ENCODE measurements around the gene PDE2A.

The PDE2A gene

DNA sequence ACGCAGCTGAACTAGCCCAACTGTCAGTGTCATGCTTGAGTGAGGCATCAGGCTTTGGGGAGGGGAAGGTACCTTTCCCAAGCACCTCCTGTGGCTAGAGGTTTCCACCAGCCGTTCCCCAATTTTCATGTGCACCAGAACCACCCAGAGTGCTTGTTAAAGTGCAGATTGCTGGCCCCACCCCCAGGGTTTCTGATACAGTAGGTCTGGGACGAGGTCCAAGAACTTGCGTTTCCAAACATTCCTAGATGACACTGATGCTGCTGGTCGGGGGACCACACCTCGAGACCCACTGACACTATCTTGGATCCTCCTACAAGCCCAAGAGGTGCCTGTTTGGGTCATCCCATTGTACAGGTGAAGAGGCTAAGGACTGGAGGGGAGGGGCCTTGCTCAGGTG lies 59.8 kb downstream of the PDE2A start:
- DNase-seq (ENCODE audit: low read depth) = no peak

DNA sequence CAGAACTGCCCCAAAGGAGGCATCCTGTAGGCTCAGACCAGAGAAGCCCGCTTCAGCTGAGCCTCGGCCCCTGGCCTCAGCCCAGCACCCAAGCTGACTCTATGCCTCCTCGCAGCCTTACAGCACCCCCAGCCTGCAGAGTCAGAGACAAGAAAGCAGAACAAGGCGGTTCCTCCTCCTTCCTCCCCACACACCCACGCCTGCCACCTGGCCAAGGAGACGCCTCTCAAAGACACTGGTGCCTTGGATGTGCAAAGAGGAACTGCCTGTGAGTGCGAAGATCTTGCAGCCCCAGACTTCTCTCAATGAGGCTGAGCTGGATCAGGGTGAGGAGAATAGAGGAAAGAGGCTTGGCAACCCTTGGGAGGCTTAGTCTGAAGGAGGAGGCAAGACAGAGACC lies 60.2 kb downstream of the PDE2A start:
- DNase-seq (ENCODE audit: low read depth) = no peak

DNA sequence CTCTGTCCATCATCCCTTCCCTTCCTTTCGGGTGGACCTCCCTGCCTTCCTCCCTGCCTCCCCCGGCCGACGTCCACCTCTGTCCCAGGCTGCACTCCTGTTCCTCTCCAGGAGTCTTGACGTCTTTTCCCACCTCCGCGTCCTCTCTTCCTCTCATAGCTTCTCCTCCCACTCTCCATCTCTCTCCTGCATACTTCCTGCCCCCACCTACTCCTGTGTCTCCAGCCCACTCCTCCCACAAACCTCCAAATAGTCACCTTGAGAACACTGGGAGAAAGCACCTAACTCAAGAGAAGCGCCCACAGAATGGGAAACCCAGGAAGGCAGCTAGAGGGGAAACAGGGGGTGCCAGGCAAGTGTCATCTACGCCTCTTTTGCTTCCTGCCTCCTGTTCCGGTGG lies 60.8 kb downstream of the PDE2A start:
- DNase-seq (ENCODE audit: low read depth) = no peak

DNA sequence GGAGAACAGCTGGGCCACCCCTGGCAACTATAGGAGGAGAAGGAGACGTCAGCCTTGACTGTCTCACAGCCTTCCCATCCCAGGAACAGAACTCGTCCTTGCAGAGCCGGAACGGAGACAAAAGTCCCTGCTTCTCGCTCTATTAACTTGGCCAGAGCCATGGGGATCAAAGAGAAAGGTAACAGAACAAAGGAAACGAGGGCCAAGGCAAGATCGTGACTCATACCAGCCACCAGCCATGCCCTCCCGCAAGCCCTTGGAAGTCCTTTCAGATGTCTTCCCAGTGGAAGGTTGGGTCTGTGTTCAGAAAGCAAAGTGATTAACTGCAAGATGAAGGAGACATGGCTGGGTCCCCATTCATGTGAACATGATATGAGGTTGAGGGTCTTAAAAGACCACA lies 64.7 kb downstream of the PDE2A start:
- no peak for DNase-seq (ENCODE audit: low read depth)

DNA sequence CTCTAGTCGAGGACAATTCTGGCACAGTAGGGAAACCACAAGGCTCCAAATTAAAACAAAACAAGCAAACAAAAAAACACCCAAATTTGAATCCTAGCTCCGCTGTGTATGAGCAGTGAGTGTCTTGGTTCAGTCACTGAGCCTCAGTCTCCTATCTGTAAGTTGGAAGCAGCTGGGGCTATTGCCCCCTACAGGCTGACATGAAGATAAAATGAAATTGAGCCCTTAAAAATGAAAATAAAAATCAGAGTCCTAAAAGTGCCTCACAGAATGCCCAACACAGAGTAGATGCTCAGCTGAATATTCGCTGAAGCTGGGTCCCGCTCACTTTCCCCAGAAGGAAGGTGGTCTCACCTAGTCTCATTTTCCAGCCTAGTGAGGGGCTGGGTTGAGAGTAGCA lies 65.2 kb downstream of the PDE2A start:
- no peak for DNase-seq (ENCODE audit: low read depth)

DNA sequence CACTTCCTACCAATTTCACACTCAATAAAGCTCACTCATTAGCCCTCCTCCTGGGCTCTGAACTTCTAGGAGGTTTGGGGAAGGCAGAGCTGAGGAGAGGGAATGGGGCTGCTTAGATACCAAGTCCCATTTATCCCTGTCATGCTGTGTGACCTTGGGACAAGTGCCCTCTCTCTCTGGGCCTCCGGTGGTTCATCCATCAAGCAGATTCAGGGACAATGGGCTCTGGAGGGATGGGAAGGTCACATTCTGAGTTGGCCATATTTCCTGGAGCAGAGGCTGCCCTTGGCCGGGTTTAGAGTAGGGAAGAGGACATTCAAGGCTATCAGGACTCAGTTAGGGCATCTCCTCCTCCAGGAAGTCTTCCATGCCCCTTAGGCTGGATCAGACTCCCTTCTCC lies 66.7 kb downstream of the PDE2A start:
- DNase-seq (ENCODE audit: low read depth) = no peak

DNA sequence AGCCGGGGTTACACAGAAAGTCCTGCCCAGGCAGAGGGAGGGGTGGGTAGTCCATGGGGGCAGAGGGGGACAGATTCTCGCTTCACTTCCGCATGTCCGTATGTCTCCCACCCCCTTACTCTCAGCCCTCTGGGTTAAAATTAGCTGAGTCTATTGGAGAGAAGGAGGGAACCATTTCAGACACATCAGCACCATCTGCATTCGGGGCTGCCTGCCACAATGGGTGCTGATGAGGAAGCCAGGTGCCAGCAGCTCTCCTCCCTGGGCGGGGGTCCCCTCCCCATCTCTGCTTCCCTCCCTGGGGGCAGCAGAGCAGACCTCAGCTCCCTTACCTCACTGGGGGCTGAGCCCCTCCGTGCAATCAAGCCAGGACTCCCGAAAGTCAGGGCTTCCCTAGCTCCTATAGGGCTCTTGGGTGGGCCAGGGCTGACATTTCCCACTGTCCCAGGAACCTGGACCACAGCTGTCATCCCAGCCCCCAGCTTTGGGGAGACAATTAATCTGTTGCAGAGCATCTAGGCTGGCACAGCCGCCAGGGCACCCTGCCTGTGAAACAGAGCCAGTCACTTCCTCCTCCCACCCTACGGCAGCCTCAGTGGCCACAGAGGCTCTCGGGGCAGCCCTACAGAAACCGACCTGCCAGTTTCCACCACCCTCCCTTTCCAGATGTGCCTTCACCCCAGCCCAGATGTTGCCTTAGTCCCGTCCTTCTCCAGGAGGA lies 67.3 kb downstream of the PDE2A start:
- DNase-seq (ENCODE audit: low read depth) = no peak

DNA sequence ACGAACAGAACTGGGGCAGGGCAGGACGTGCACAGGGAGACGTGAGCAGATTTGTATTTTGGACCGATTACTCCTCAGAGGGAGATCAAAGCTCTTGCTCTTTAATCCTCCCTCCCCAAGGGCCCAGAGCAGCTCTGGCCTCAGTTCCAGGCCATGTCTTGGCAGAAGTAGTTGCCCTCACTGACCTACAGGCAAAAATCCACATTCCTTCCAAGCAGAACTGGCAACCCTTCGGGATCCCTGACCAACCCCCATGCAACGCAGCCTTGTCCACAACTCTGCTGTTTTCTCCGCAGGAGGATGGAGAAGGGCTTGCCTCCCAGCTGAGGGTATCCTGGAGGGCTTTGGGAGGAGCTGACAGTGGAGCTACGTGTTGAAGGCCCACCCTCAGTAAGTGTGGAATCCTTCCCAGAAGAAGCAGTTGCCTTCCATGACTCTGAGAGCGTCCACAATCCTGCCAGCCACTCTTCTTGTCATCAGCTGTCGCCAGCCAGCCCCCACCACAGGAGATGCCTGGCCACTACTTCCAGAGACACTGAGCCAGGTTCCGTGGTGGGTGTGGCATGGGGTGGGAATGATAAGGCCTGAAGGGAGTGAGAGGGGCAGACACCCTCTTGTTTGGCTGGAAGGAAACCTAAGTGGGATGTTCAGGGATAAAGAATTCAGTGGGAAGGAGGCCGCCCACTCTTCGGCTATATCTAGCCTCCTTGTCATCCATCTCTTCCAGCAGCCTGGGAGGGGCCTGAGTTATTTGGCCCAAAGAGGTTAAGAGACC lies 68.1 kb downstream of the PDE2A start:
- DNase-seq (ENCODE audit: low read depth) = peak; percentile 5

DNA sequence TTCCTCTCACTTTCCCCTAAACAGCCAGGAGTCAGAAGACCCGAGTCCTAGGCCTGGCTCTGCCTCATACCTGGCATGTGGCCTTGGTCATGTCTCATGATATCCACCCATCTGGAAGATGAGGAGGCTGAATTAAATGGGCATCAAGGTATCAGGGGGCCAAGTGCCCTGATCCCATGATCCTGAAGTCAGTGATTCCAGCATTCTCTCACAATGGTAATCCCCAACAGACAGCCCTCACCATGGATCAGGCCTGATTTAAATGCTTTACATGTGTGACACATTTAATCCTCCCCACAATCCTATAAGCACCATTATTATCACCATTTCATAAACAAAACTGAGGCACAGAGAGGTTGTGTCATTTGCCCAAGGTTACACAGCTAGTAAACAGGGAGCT lies 70.0 kb downstream of the PDE2A start:
- DNase-seq (ENCODE audit: low read depth) = no peak

DNA sequence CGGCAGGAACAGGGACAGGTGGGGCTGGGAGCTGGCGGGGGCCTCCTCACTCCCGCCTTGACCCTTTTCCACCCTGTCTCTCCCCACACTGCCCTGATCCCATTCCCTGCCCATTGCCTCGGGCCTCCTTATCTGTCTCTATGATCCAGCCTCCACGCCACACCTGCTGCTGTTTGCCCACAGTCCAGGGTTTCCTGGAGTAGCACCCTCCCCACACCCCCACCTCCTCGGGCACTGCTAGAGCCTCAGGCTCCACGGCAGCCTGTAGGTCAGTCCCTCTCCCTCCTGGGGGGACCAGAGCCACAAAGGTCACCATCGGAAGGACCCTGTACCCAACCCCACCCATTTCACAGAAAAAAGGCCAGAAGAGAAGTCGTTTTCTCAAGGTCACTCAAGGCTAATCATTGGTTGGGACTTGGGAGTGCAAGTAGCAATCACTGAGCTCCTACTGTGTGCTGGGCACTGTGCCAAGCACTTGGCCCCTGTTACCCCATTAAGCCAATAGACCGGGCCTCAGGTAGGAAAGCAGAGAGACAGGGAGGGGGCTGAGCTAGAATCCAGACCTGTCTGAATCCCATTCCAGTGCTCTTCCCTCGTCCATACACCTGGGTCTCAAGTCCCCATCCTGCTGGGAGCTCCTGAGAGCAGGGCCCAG lies 71.8 kb downstream of the PDE2A start:
- no peak for DNase-seq (ENCODE audit: low read depth)

DNA sequence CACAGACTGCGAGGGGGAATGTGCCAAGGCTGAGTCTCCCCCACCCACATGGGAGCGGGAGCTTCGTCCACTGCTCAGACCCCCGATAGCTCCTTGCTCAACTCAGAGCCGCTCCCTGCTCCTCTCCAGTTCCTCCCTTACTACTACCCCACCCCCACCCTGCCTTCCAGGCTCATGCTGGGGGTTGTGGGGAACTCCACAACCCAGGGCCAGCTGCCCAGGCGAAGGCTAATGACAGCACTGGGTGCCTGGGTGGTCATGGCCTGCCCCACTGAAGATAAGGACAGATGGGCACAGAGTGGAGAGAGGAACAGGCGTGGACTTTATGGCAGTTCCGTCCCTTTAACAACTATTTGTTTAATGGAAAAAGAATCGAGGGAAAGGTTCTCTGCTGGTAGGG lies 73.7 kb downstream of the PDE2A start:
- no peak for DNase-seq (ENCODE audit: low read depth)

DNA sequence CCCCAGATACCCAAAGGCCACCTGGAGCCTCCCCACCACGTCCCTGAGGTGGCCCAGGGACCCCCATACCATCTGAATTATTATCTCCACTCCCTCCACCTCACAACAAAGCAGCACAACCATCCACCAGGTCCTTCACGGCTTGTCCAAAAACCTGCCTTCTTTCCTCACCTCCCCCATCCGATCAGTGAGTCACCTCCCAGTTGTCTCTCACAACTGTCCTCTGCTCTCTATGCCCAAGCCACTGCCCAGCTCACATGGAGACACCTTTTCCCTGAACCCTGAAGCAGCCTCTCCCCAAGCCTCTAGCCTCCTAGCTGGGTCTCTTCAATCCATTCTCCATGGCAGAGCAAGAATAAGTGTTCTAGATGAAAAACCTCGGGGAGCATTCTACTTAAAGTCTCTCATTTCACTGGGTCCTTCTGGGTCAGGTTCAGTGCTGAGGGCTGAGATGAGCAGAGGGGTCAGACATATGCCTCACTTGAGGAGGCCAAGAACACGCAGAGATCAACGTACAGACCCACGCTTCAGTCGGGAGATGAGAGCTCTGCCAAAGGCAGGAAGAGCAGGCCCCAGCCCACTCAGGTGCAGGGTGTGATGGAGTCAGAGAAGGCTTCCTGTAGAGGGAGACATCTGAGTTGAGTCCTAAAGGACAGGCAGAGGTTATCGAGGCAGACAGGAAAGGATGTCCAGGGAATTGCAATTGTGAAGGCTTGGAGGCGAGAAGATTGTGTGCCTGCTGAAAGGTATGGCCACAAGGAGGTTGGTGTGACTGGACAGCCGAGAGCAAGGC lies 74.7 kb downstream of the PDE2A start:
- no peak for DNase-seq (ENCODE audit: low read depth)

DNA sequence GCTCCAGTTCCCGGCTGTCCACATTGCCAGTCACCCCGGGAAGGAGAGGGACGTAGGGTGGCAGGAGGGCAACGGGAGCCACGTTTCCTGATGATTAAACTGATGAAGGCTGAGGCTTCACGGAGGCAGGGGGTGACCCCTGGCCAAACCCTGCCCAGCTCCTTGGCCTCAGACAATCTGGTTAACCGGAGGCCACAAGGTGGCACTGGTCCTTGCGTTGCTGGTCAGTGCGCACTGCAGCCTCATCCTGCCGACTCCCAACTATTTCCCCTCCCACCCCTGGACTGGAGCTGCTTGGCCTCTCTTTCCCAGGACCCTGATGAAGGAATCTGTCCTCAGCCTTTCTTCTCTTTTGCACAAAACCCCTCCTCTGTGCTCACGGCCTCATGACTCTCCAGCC lies 75.3 kb downstream of the PDE2A start:
- DNase-seq (ENCODE audit: low read depth) = peak; percentile 14

DNA sequence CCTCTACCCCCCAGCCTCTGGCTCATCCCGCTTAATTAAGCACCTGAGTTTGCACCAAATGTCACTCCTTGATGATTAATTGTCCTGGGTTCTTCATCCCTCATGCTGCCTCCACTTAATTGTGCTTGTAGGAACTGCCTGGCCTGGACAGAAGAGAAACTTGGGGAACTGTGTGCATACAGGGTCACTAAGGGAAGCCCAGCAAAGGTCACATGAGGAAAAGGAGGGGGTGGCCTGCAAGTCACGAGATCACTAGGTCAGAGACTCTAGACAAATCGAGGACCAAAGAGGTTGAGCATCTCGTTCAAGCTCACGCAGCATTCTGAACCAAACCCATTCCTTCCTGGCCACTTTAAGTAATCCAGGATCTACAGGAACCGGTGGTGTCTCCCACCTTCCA lies 75.8 kb downstream of the PDE2A start:
- DNase-seq (ENCODE audit: low read depth) = no peak

DNA sequence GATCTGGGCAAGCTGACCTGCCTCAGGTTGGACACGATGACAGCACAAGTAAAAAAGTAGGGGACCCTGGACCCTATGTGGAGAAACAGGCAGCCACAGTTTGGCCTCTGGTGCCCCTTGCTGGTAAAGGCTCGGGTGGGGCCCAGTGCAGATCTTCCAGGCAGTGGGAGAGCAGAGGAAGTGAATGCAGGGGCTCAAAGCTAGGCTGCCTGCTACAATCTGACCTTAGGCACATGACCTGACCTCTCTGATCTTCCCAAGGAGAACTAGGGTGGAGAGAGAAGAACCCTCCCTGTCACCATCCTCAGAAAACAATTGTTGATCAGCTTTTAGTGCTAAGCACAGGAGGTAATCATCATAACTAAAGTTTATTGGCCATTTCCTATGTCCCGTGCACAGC lies 76.5 kb downstream of the PDE2A start:
- no peak for DNase-seq (ENCODE audit: low read depth)

DNA sequence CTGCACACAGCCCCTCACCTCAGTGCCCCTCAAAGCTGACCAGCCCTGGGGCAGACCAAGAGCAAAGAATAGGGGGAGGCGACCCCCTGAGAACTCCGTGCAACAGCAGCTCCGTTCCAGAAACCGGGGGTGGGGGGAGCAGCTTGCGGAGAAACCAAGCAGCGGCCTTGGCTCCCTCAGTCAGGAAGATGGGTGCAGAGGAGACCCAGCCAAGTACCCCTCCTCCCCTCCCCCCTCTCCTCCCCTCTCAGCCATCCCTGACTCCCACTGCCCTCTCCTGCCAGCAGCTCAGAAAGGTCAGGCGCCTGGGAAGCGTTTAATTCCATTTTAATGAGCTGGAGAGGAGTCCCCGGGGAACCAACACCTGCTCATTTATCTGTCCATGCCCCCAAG lies 78.9 kb downstream of the PDE2A start:
- no peak for DNase-seq (ENCODE audit: low read depth)

DNA sequence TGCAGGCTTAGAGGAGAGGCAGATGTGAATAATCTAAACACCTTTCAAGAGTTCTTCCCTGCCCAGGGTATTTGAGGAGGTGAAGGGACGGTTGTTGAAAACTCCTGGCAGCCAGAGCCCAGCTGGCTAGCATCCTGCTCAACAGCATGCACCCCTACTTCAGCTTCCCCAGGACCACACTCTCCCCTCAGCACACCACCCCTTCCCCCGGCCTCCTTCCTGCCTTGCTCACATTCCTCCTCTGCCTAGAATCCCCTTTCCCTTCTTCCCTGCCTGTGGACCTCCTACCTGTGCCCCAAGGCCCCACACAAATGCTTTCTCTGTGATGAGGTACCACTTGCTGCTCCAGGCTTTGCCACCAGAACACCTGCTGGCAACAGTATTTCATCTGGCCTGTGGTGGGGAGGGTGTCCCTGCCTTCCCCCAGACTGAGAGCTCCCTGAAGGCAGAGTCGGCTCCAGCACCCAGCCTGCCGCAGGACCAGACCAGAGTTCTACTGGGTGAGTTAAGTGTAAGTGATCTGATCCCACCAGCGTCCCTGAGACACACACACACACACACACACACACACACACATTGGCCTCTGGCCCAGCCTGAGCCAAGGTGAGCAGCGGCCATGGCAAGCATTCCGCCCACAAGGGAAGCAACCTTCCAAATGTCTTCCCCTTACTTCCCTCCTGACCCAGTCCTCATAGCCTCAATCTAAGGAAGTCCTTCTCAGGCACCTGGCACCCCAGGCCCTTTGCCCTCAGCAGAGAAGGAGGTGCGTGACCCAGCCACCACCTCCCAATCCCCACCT lies 79.5 kb downstream of the PDE2A start:
- no peak for DNase-seq (ENCODE audit: low read depth)

DNA sequence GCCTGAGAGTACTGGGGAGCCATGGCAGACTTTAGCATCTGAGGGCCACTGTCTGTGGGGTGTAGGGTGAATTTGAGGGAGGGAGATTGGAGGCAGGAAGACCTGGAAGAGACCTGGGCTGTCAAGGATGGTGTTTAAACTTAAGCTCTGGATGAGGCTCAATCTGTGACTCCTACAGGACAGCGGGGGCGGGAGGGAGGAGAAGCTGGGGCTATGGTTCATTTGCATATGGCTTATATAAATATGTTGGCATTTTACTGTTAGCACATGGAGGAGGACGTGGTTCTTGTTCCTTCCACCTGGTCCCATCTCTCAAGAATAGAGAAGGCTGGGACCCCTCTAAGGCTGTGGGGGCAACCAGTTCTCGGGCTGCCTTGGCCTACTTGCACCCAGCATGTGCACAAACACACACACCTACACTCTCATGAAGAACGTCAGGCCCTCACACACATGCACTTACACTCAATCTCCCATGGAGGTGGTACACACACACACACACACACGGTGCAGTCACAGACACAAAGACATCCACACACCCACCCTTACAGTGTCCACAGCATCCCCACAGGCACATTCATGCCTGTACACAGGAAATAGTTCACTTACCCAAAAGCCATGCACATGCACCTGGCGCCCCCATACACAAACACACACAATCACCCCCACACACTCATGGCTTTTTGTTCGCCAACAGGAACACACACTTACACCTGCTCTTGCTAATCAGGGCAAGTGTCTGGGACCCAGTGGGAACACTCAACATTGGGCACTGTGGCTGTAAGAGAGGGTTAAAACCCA lies 81.3 kb downstream of the PDE2A start:
- DNase-seq (ENCODE audit: low read depth) = no peak

DNA sequence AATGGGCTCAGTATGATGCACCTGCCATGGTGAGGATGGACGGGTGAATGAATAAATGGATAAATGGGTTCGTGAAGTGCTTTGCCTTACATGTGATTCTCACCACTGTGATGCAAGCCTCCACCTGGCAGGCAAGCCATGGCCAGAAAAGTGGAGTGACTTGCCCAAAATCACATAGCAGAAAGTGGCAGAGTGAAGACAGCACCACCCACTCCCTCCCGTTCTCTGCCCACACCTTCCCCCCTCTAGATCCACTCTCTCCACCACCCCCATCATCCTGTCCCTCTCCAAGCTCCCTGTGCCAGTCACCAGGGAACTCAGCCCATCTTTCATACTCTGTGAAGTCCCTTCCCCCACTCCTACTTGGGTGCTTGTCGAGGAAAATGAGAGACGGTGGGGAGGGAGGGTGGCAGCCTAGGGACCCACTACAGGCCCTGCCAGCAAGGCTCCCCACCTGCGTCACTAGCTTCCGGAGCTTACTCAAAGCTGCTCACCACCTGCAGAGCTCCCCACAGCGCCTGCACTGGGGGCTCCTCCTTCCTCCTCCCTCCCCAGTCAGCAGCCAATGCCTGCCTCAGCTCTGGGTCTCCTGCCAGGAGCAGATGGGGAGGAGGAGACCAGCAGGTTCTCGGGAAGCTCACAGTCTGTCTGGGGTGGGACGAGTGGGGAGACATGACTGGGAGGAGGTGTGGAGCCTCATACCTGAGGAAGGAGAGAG lies 82.3 kb downstream of the PDE2A start:
- no peak for DNase-seq (ENCODE audit: low read depth)

DNA sequence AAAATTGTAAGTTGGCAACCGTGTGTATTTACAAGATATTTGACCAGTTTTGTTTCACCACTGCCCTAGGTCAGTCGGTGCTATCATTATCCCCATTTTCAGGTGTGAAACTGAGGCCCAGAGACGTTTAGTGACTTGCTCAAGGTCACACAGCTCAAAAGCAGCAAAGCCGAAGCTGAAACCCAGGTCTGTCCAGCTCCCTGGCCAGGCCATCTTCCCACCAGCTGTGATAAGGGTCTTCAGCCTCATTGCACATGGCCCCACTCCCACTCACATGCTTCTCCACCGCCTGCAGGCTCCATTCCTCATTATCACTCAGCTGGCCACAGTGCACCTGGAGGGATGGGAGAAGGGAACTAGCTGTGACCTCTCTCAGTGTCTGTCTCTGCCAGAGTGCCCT lies 83.2 kb downstream of the PDE2A start:
- DNase-seq (ENCODE audit: low read depth) = no peak
